Liver (tissue), 9 donors: Measurements from ENCODE around the gene COL4A3. TPM values are rescaled to one million over a fixed set of nuclear protein-coding genes. Genes with fewer than 3 reads are reported as not detected.

ENCODE experiments used
- DNase-seq: peaks from one replicate; pipeline ENCODE4 v3.0.0-alpha.2; 2017; ENCODE audit warnings: low spot score
- H3K27ac ChIP-seq, 2 donors: one replicate each; pipeline ENCODE4 v1.7.0; 2013; ENCODE audit warnings: inconsistent platforms in 2 of 2, low read length in 2 of 2, control low read depth in 1 of 2, low read depth in 1 of 2, mild to moderate bottlenecking in 1 of 2
- H3K27me3 ChIP-seq, 4 donors: one replicate each; pipeline versions ENCODE4 v1.6.1 to v1.7.0; 2013; ENCODE audit warnings: low read length in 3 of 4, inconsistent platforms in 1 of 4, mild to moderate bottlenecking in 1 of 4, moderate library complexity in 1 of 4; ENCODE audit not compliant: control insufficient read depth in 4 of 4, insufficient read depth in 4 of 4
- H3K36me3 ChIP-seq, 4 donors: one replicate each; pipeline versions ENCODE4 v1.6.1 to v1.7.0; 2013; ENCODE audit warnings: low read length in 3 of 4, mild to moderate bottlenecking in 3 of 4, low read depth in 1 of 4, moderate library complexity in 1 of 4; ENCODE audit not compliant: control insufficient read depth in 4 of 4, insufficient read depth in 3 of 4
- H3K4me1 ChIP-seq, 4 donors: one replicate each; pipeline versions ENCODE4 v1.6.1 to v1.7.0; 2013; ENCODE audit warnings: low read length in 3 of 4, mild to moderate bottlenecking in 3 of 4, moderate library complexity in 1 of 4; ENCODE audit not compliant: control insufficient read depth in 4 of 4, insufficient read depth in 4 of 4
- H3K4me3 ChIP-seq, 3 donors: one replicate each; pipeline versions ENCODE4 v1.6.1 to v1.7.0; 2013; ENCODE audit warnings: low read length in 3 of 3, control low read depth in 1 of 3, low read depth in 1 of 3, mild to moderate bottlenecking in 1 of 3
- H3K9ac ChIP-seq, 2 donors: one replicate each; pipeline ENCODE4 v1.7.0; 2013; ENCODE audit warnings: low read length in 2 of 2, mild to moderate bottlenecking in 2 of 2, moderate library complexity in 2 of 2, control low read depth in 1 of 2, low read depth in 1 of 2
- H3K9me3 ChIP-seq, 4 donors: one replicate each; pipeline versions ENCODE4 v1.6.1 to v1.7.0; 2013; ENCODE audit warnings: low read length in 3 of 4; ENCODE audit not compliant: control insufficient read depth in 4 of 4
- ATF3 ChIP-seq: IDR thresholded peaks from 2 replicates; pipeline ENCODE4 v1.6.1; 2016; ENCODE audit warnings: antibody characterized with exemption
- CTCF ChIP-seq: fragments of 150-350 bp; IDR thresholded peaks from 2 replicates; pipeline ENCODE4 v1.5.1; 2017; ENCODE audit warnings: improper control_type of control experiment, low read depth, low read length; ENCODE audit not compliant: missing input control
- EGR1 ChIP-seq, 2 donors: IDR thresholded peaks; 2 replicates each; pipeline ENCODE4 v1.6.1; 2016 to 2018; ENCODE audit warnings: antibody characterized with exemption in 2 of 2, low read depth in 2 of 2
- FOXA1 ChIP-seq: IDR thresholded peaks from 2 replicates; pipeline ENCODE4 v1.6.1; 2016; ENCODE audit warnings: antibody characterized with exemption
- FOXA2 ChIP-seq: IDR thresholded peaks from 2 replicates; pipeline ENCODE4 v1.6.1; 2016; ENCODE audit warnings: antibody characterized with exemption
- GABPA ChIP-seq, 2 donors: IDR thresholded peaks in 1 of 2; conservative IDR thresholded peaks in 1 of 2; 2 replicates each; pipeline ENCODE4 v1.6.1; 2016; ENCODE audit warnings: antibody characterized with exemption in 2 of 2, mild to moderate bottlenecking in 1 of 2, moderate library complexity in 1 of 2
- HNF4A ChIP-seq, 2 donors: conservative IDR thresholded peaks; 2 replicates each; pipeline ENCODE4 v1.6.1; 2016; ENCODE audit warnings: antibody characterized with exemption in 2 of 2, mild to moderate bottlenecking in 2 of 2
- HNF4G ChIP-seq: IDR thresholded peaks from 2 replicates; pipeline ENCODE4 v1.6.1; 2016; ENCODE audit warnings: antibody characterized with exemption
- JUND ChIP-seq, 2 donors: IDR thresholded peaks; 2 replicates each; pipeline ENCODE4 v1.6.1; 2016; ENCODE audit warnings: antibody characterized with exemption in 2 of 2
- MAX ChIP-seq: IDR thresholded peaks from 2 replicates; pipeline ENCODE4 v1.6.1; 2016; ENCODE audit warnings: antibody characterized with exemption
- NR2F2 ChIP-seq: IDR thresholded peaks from 2 replicates; pipeline ENCODE4 v1.6.1; 2016; ENCODE audit warnings: antibody characterized with exemption
- RAD21 ChIP-seq, 2 donors: IDR thresholded peaks; 2 replicates each; pipeline ENCODE4 v1.6.1; 2016; ENCODE audit warnings: antibody characterized with exemption in 2 of 2, mild to moderate bottlenecking in 2 of 2
- REST ChIP-seq: IDR thresholded peaks from 2 replicates; pipeline ENCODE4 v1.6.1; 2016; ENCODE audit warnings: antibody characterized with exemption, mild to moderate bottlenecking
- RXRA ChIP-seq, 2 donors: IDR thresholded peaks; 2 replicates each; pipeline ENCODE4 v1.6.1; 2017 to 2018; ENCODE audit warnings: antibody characterized with exemption in 2 of 2, mild to moderate bottlenecking in 1 of 2
- SP1 ChIP-seq: IDR thresholded peaks from 2 replicates; pipeline ENCODE4 v1.6.1; 2018; ENCODE audit warnings: antibody characterized with exemption, mild to moderate bottlenecking
- TAF1 ChIP-seq: conservative IDR thresholded peaks from 2 replicates; pipeline ENCODE4 v1.6.1; 2016; ENCODE audit warnings: antibody characterized with exemption, mild to moderate bottlenecking
- YY1 ChIP-seq: IDR thresholded peaks from 2 replicates; pipeline ENCODE4 v1.6.1; 2016; ENCODE audit warnings: antibody characterized with exemption, mild to moderate bottlenecking
- ZBTB33 ChIP-seq: IDR thresholded peaks from 2 replicates; pipeline ENCODE4 v1.6.1; 2016; ENCODE audit warnings: antibody characterized with exemption
- WGBS: extraction: QIAGEN DNeasy Blood & Tissue Kit; methylation state at CpG from one replicate; pipeline ENCODE4 v1.1.7; 2013; 5-methylcytosine and 5-hydroxymethylcytosine counted together
- polyA plus RNA-seq, 2 donors: library from polyadenylated mRNA; stranded (reverse) in 1 of 2; unstranded in 1 of 2; fragments of 200-250 nt in 1 of 2; fragments of >200 nt in 1 of 2; fragmentation: Nextera tagmentation in 1 of 2; extraction: Ambion mirVana in 1 of 2; gene quantifications; one replicate each; pipeline versions ENCODE4 v1.2.1 to v1.2.3, GENCODE V29; 2013 to 2015
- total RNA-seq, 2 donors: library from RNA; depleted of rRNA; stranded (reverse); fragments of >200 nt; gene quantifications; one replicate each; pipeline ENCODE4 v1.2.3, GENCODE V29; 2014
- donor health status: healthy.
- donor health status: healthy.
- donor health status: healthy.
- donor health status: healthy.
- donor health status: healthy.

The COL4A3 gene
- total and polyA plus RNA-seq, 4 donors, result 0.05 to 2.3 (median 0.35) TPM

- Histone ChIP-seq H3K4me3 (no peak overlapping the region), H3K9ac (no peak overlapping the region), H3K4me1 (no peaks in the 10 kb centered on the region), H3K27ac (no peak overlapping the region), H3K27me3 (no peaks in the 10 kb centered on the region), H3K9me3 (no peaks in the 10 kb centered on the region), H3K36me3 (no peaks in the 10 kb centered on the region)
- 90% methylated on average over 9 of the region's 9 CpGs for WGBS
- TF ChIP-seq HNF4G (no peak), JUND (IDR thresholded peaks at IDR 0.05) (no peak), ZBTB33 (no peak), REST (no peak), TAF1 (no peak), RXRA (IDR thresholded peaks at IDR 0.05) (no peak), RAD21 (IDR thresholded peaks at IDR 0.05) (no peak), NR2F2 (no peak), MAX (no peak), ATF3 (no peak), GABPA (IDR thresholded peaks at IDR 0.05 in 1 of 2, conservative IDR thresholded peaks at IDR 0.05 in 1 of 2) (no peak), SP1 (no peak), EGR1 (IDR thresholded peaks at IDR 0.05; ENCODE audit: low read depth in 2 of 2) (no peak), CTCF (no peak), HNF4A (conservative IDR thresholded peaks at IDR 0.05) (no peak), FOXA2 (no peak), YY1 (no peak), FOXA1 (no peak)
- DNase-seq, result no peak
Observed at GRCh38 chr2:227206406-227206805, 42.0 kb downstream of the COL4A3 start.
